OCI-LY7 (cell line): ENCODE data around the gene TRIO.

ENCODE experiments used
- EZH2phosphoT487 ChIP-seq: fragments of 200-600 bp; sonication (generic); IDR thresholded peaks from 2 replicates; pipeline ENCODE4 v1.6.1; 2018; ENCODE audit warnings: low read depth, borderline replicate concordance, mild to moderate bottlenecking, mixed run types, antibody characterized with exemption, low read length, moderate library complexity, mixed read lengths
- TF ChIP-seq, protein P1 (sequence below): fragments of 200-600 bp; sonication (generic); conservative IDR thresholded peaks from 2 replicates; pipeline ENCODE4 v1.5.1; 2014; ENCODE audit warnings: mild to moderate bottlenecking, antibody characterized with exemption, low read length, moderate library complexity, mixed read lengths

DNA sequence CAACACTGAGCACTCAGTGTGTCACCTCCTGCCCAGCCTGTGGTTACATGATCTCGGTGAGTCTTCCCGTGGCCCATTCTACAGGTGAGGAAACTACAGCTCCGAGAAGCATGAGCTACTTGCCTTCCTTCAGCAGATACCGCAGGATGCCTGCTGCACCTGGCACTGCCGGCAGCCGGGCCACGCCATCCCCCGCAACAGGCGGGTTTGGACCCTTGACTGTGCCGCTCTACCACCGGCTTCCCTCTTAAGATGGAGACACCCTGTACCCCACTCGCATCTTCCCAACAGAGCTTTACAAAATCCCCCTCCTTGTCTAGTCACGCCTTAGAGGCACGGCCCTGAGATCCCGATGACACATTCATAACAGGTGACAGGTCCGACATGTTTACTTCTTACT lies 363.5 kb downstream of the TRIO start:
- TF ChIP-seq, protein P1, sequence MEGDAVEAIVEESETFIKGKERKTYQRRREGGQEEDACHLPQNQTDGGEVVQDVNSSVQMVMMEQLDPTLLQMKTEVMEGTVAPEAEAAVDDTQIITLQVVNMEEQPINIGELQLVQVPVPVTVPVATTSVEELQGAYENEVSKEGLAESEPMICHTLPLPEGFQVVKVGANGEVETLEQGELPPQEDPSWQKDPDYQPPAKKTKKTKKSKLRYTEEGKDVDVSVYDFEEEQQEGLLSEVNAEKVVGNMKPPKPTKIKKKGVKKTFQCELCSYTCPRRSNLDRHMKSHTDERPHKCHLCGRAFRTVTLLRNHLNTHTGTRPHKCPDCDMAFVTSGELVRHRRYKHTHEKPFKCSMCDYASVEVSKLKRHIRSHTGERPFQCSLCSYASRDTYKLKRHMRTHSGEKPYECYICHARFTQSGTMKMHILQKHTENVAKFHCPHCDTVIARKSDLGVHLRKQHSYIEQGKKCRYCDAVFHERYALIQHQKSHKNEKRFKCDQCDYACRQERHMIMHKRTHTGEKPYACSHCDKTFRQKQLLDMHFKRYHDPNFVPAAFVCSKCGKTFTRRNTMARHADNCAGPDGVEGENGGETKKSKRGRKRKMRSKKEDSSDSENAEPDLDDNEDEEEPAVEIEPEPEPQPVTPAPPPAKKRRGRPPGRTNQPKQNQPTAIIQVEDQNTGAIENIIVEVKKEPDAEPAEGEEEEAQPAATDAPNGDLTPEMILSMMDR, result no peak
- TF ChIP-seq EZH2phosphoT487, result no peak
